GM12878 (cell line): ENCODE data around the gene CHRM1. TPM values are rescaled to one million over a fixed set of nuclear protein-coding genes. Genes with fewer than 3 reads are reported as not detected.

Source experiments
- BACH1 ChIP-seq: fragments of 450-650 bp; IDR thresholded peaks from 2 replicates; pipeline ENCODE4 v1.6.1; 2017; ENCODE audit warnings: mild to moderate bottlenecking, borderline replicate concordance
- BRCA1 ChIP-seq: IDR thresholded peaks from 2 replicates; pipeline ENCODE4 v1.6.1; 2011; ENCODE audit warnings: low read depth, low read length, improper control_type of control experiment
- CBFB ChIP-seq: IDR thresholded peaks from 2 replicates; pipeline ENCODE4 v1.6.1; 2016; ENCODE audit warnings: antibody characterized with exemption, low read depth
- CBX5 ChIP-seq: sonication (generic); IDR thresholded peaks from 2 replicates; pipeline ENCODE4 v1.6.1; 2016; ENCODE audit warnings: low read depth, moderate library complexity, mild to moderate bottlenecking, inconsistent platforms
- CHD1 ChIP-seq: IDR thresholded peaks from 2 replicates; pipeline ENCODE4 v1.6.1; 2012; ENCODE audit warnings: low read depth, low read length, improper control_type of control experiment
- CHD4 ChIP-seq: fragments of 200-600 bp; sonication (generic); IDR thresholded peaks from 2 replicates; pipeline ENCODE4 v1.6.1; 2016; ENCODE audit warnings: mild to moderate bottlenecking
- HCFC1 ChIP-seq: fragments of 150-350 bp; IDR thresholded peaks from 2 replicates; pipeline ENCODE4 v1.6.1; 2014; ENCODE audit warnings: low read length
- HDGF ChIP-seq: fragments of 450-650 bp; IDR thresholded peaks from 2 replicates; pipeline ENCODE4 v1.6.1; 2016; ENCODE audit warnings: antibody characterized with exemption
- IKZF1 ChIP-seq: fragments of 450-650 bp; conservative IDR thresholded peaks from 2 replicates; pipeline ENCODE4 v1.6.1; 2017; ENCODE audit warnings: antibody characterized with exemption, mild to moderate bottlenecking
- KDM1A ChIP-seq: fragments of 200-600 bp; sonication (generic); IDR thresholded peaks from 2 replicates; pipeline ENCODE4 v1.6.1; 2016; ENCODE audit warnings: borderline replicate concordance
- KLF5 ChIP-seq: fragments of 450-650 bp; IDR thresholded peaks from 2 replicates; pipeline ENCODE4 v1.6.1; 2014; ENCODE audit warnings: mild to moderate bottlenecking; ENCODE audit not compliant: partially characterized antibody
- NBN ChIP-seq: fragments of 450-650 bp; IDR thresholded peaks from 2 replicates; pipeline ENCODE4 v1.6.1; 2016
- POLR2AphosphoS2 ChIP-seq: IDR thresholded peaks from 2 replicates; pipeline ENCODE4 v1.6.1; 2011; ENCODE audit warnings: low read depth, mild to moderate bottlenecking, low read length, improper control_type of control experiment, moderate library complexity
- POLR2AphosphoS5 ChIP-seq: IDR thresholded peaks from 2 replicates; pipeline ENCODE4 v1.6.1; 2011; ENCODE audit warnings: mild to moderate bottlenecking, low read length, inconsistent platforms
- SIN3A ChIP-seq: IDR thresholded peaks from 2 replicates; pipeline ENCODE4 v1.6.1; 2012; ENCODE audit warnings: low read depth, low read length, improper control_type of control experiment
- SMAD1 ChIP-seq: fragments of 450-650 bp; IDR thresholded peaks from 2 replicates; pipeline ENCODE4 v1.6.1; 2018; ENCODE audit warnings: mild to moderate bottlenecking, low read depth; ENCODE audit not compliant: partially characterized antibody
- YBX1 ChIP-seq: fragments of 450-650 bp; IDR thresholded peaks from 2 replicates; pipeline ENCODE4 v1.6.1; 2016; ENCODE audit warnings: antibody characterized with exemption
- YY1 ChIP-seq: IDR thresholded peaks from 2 replicates; pipeline ENCODE4 v1.6.1; 2011; ENCODE audit warnings: low read depth, mild to moderate bottlenecking, low read length
- polyA plus RNA-seq, 11 experiments: library from polyadenylated mRNA; depleted of rRNA in 4 of 11; unstranded in 6 of 11; stranded (reverse) in 5 of 11; fragments of >200 nt; fragmentation: Nextera tagmentation in 4 of 11; fragmentation: Illumina TruSeq in 1 of 11; extraction: Ambion mirVana in 4 of 11; extraction: Trizol in 1 of 11; gene quantifications; 1 replicate in 1 of 11; 2 replicates in 10 of 11; pipeline versions ENCODE4 v1.2.1 to v1.2.3, GENCODE V29; 2011 to 2016; ENCODE audit warnings: inconsistent platforms in 2 of 11, missing spikeins in 2 of 11, low read depth in 1 of 11
- total RNA-seq, 4 experiments: library from RNA; depleted of rRNA in 3 of 4; stranded (reverse); fragments of >200 nt in 3 of 4; fragmentation: Illumina TruSeq in 1 of 4; extraction: Trizol in 1 of 4; gene quantifications; 2 replicates each; pipeline versions ENCODE4 v1.2.1 to v1.2.3, GENCODE V29; 2013 to 2021
- TF ChIP-seq, protein P1 (sequence below): IDR thresholded peaks from 2 replicates; pipeline ENCODE4 v1.6.1; 2011; ENCODE audit warnings: low read depth, low read length, improper control_type of control experiment, borderline replicate concordance
- TF ChIP-seq, protein P2 (sequence below): IDR thresholded peaks from 2 replicates; pipeline ENCODE4 v1.6.1; 2011; ENCODE audit warnings: borderline replicate concordance, low read depth, mild to moderate bottlenecking, moderate library complexity, low read length; ENCODE audit not compliant: insufficient read depth, poor library complexity, severe bottlenecking
- TF ChIP-seq, protein P3 (sequence below): fragments of 450-650 bp; IDR thresholded peaks from 2 replicates; pipeline ENCODE4 v1.6.1; 2017; ENCODE audit warnings: low read depth, mild to moderate bottlenecking, moderate library complexity
- TF ChIP-seq, protein P4 (sequence below): fragments of 450-650 bp; formaldehyde crosslinking; IDR thresholded peaks from 2 replicates; pipeline ENCODE4 v1.5.0; 2022; ENCODE audit warnings: mild to moderate bottlenecking, missing genetic modification characterization
- TF ChIP-seq, protein P5 (sequence below): IDR thresholded peaks from 2 replicates; pipeline ENCODE4 v1.6.1; 2011; ENCODE audit warnings: low read depth, mild to moderate bottlenecking, low read length, moderate library complexity, borderline replicate concordance; ENCODE audit errors: extremely low read depth

CHRM1 gene
- total and polyA plus RNA-seq, 10 of the 15 experiments (the other 5 are each of a cell fraction or from before 2014, with no cell fraction given): not detected

DNA sequence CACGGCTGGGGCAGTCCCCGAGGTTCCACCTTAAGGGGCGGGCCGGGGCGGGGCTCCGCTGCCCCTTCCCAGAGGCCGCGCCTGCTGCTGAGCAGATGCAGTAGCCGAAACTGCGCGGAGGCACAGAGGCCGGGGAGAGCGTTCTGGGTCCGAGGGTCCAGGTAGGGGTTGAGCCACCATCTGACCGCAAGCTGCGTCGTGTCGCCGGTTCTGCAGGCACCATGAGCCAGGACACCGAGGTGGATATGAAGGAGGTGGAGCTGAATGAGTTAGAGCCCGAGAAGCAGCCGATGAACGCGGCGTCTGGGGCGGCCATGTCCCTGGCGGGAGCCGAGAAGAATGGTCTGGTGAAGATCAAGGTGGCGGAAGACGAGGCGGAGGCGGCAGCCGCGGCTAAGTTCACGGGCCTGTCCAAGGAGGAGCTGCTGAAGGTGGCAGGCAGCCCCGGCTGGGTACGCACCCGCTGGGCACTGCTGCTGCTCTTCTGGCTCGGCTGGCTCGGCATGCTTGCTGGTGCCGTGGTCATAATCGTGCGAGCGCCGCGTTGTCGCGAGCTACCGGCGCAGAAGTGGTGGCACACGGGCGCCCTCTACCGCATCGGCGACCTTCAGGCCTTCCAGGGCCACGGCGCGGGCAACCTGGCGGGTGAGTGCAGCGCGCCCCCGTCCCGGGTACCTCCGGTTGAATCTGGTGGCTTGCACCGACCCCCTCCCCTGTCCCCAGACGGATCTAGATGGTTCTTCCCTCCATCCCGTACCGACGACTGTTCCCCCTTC lies 40.2 kb downstream of the CHRM1 start, which contains the start of gene SLC3A2 (continued):
- TF ChIP-seq, protein P1, sequence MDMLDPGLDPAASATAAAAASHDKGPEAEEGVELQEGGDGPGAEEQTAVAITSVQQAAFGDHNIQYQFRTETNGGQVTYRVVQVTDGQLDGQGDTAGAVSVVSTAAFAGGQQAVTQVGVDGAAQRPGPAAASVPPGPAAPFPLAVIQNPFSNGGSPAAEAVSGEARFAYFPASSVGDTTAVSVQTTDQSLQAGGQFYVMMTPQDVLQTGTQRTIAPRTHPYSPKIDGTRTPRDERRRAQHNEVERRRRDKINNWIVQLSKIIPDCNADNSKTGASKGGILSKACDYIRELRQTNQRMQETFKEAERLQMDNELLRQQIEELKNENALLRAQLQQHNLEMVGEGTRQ: no peak
- TF ChIP-seq YY1 (peak; percentile 85), HCFC1 (no peak; the same call in 1 of the 2 replicates), BACH1 (peak; percentile 92), CBFB (peak; percentile 78; the same call in 1 of the 2 replicates), KDM1A (no peak), CBX5 (no peak), CHD1 (peak; percentile 89), IKZF1 (peak; percentile 55), POLR2AphosphoS5 (peak; percentile 99), YBX1 (no peak), NBN (peak; percentile 92), BRCA1 (0 out of 2 replicates have a peak, but pooled peaks have one; percentile 25), POLR2AphosphoS2 (peak; percentile 98), CHD4 (no peak), HDGF (peak; percentile 89; the same call in 1 of the 2 replicates), KLF5 (peak; percentile 75), SMAD1 (peak; percentile 73), SIN3A (peak; percentile 81)
- TF ChIP-seq, protein P2, sequence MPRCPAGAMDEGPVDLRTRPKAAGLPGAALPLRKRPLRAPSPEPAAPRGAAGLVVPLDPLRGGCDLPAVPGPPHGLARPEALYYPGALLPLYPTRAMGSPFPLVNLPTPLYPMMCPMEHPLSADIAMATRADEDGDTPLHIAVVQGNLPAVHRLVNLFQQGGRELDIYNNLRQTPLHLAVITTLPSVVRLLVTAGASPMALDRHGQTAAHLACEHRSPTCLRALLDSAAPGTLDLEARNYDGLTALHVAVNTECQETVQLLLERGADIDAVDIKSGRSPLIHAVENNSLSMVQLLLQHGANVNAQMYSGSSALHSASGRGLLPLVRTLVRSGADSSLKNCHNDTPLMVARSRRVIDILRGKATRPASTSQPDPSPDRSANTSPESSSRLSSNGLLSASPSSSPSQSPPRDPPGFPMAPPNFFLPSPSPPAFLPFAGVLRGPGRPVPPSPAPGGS: peak; percentile 65
- TF ChIP-seq, protein P3, sequence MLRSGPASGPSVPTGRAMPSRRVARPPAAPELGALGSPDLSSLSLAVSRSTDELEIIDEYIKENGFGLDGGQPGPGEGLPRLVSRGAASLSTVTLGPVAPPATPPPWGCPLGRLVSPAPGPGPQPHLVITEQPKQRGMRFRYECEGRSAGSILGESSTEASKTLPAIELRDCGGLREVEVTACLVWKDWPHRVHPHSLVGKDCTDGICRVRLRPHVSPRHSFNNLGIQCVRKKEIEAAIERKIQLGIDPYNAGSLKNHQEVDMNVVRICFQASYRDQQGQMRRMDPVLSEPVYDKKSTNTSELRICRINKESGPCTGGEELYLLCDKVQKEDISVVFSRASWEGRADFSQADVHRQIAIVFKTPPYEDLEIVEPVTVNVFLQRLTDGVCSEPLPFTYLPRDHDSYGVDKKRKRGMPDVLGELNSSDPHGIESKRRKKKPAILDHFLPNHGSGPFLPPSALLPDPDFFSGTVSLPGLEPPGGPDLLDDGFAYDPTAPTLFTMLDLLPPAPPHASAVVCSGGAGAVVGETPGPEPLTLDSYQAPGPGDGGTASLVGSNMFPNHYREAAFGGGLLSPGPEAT: peak; percentile 89
- TF ChIP-seq, protein P4, sequence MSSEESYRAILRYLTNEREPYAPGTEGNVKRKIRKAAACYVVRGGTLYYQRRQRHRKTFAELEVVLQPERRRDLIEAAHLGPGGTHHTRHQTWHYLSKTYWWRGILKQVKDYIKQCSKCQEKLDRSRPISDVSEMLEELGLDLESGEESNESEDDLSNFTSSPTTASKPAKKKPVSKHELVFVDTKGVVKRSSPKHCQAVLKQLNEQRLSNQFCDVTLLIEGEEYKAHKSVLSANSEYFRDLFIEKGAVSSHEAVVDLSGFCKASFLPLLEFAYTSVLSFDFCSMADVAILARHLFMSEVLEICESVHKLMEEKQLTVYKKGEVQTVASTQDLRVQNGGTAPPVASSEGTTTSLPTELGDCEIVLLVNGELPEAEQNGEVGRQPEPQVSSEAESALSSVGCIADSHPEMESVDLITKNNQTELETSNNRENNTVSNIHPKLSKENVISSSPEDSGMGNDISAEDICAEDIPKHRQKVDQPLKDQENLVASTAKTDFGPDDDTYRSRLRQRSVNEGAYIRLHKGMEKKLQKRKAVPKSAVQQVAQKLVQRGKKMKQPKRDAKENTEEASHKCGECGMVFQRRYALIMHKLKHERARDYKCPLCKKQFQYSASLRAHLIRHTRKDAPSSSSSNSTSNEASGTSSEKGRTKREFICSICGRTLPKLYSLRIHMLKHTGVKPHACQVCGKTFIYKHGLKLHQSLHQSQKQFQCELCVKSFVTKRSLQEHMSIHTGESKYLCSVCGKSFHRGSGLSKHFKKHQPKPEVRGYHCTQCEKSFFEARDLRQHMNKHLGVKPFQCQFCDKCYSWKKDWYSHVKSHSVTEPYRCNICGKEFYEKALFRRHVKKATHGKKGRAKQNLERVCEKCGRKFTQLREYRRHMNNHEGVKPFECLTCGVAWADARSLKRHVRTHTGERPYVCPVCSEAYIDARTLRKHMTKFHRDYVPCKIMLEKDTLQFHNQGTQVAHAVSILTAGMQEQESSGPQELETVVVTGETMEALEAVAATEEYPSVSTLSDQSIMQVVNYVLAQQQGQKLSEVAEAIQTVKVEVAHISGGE (CRISPR knock-in tag): no peak
- TF ChIP-seq, protein P5, sequence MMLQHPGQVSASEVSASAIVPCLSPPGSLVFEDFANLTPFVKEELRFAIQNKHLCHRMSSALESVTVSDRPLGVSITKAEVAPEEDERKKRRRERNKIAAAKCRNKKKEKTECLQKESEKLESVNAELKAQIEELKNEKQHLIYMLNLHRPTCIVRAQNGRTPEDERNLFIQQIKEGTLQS: no peak
